Transverse colon (tissue), 4 donors: ENCODE results near the gene ASTN1. TPM values are rescaled to one million over a fixed set of nuclear protein-coding genes. Genes with fewer than 3 reads are reported as not detected.

Source experiments
- DNase-seq: peaks from one replicate; pipeline ENCODE4 v3.0.0-alpha.2; 2019
- H3K27ac ChIP-seq, 4 donors: fragments of 200-600 bp; sonication (generic); 2 replicates each; pipeline ENCODE4 v1.5.1; 2016 to 2018; ENCODE audit warnings: inconsistent platforms in 4 of 4
- H3K27me3 ChIP-seq: fragments of 200-600 bp; sonication (generic); 2 replicates; pipeline ENCODE4 v1.5.1; 2017; ENCODE audit warnings: inconsistent platforms
- H3K36me3 ChIP-seq, 4 donors: fragments of 200-600 bp; sonication (generic); 2 replicates each; pipeline ENCODE4 v1.5.1; 2017 to 2019; ENCODE audit warnings: inconsistent platforms in 4 of 4
- H3K4me1 ChIP-seq, 4 donors: fragments of 200-600 bp; sonication (generic); 2 replicates each; pipeline ENCODE4 v1.5.1; 2017 to 2020; ENCODE audit warnings: inconsistent platforms in 4 of 4
- H3K4me3 ChIP-seq, 4 donors: fragments of 200-600 bp; sonication (generic); 1 replicate in 1 of 4; 2 replicates in 3 of 4; pipeline versions ENCODE4 v1.5.1 to v1.6.1; 2017 to 2019; ENCODE audit warnings: inconsistent platforms in 4 of 4
- H3K9me3 ChIP-seq, 2 donors: fragments of 200-600 bp; sonication (generic); 2 replicates each; pipeline ENCODE4 v1.5.1; 2017 to 2019; ENCODE audit warnings: inconsistent platforms in 2 of 2
- CTCF ChIP-seq, 5 experiments: fragments of 200-600 bp in 3 of 5; fragments of 450-650 bp in 2 of 5; sonication (generic) in 3 of 5; IDR thresholded peaks; 1 replicate in 2 of 5; 2 replicates in 3 of 5; pipeline ENCODE4 v1.5.1; 2016 to 2017; ENCODE audit warnings: antibody characterized with exemption in 5 of 5, inconsistent platforms in 3 of 5, mild to moderate bottlenecking in 2 of 5, moderate library complexity in 1 of 5
- EP300 ChIP-seq: sonication (generic); formaldehyde crosslinking; IDR thresholded peaks from one replicate; pipeline ENCODE4 v1.6.1; 2017; ENCODE audit warnings: antibody characterized with exemption, low read depth
- POLR2A ChIP-seq: fragments of 450-650 bp; IDR thresholded peaks from one replicate; pipeline ENCODE4 v1.6.1; 2016; ENCODE audit warnings: antibody characterized with exemption, mild to moderate bottlenecking, moderate library complexity
- POLR2AphosphoS5 ChIP-seq, 3 donors: sonication (generic); formaldehyde crosslinking; IDR thresholded peaks; one replicate each; pipeline ENCODE4 v1.6.1; 2016; ENCODE audit warnings: antibody characterized with exemption in 3 of 3
- WGBS, 2 donors: methylation state at CpG; one replicate each; pipeline ENCODE4 v1.1.5; 2018; ENCODE audit warnings: low coverage in 1 of 2; 5-methylcytosine and 5-hydroxymethylcytosine counted together
- in situ Hi-C, 4 donors: fragments of 200-750 bp; cut with MboI; loops; one replicate each; pipeline versions ENCODE4 v1.15.0 to v1.15.1; 2017; ENCODE audit warnings: low sequenced_read_pairs in 3 of 4, low pct_ligation_motif_present in 1 of 4, low pct_unique_long_range_greater_than_20kb in 1 of 4
- intact Hi-C: fragments of 100-400 bp; cut with DNase I; formaldehyde crosslinking; loops from one replicate; pipeline ENCODE4 v1.15.1; 2023; ENCODE audit warnings: low total_unique reads
- total RNA-seq, 4 donors: library from RNA; depleted of rRNA; stranded (reverse); fragments of >200 nt; gene quantifications; one replicate each; pipeline ENCODE4 v1.1.0, GENCODE V29; 2016

The ASTN1 gene
- total RNA-seq, 4 donors from 2014 or later = 0.27 to 3.0 (median 0.74) TPM

GRCh38 chr1:177181631-177182291 lies 17.2 kb upstream of the ASTN1 start:
- intact Hi-C loops (loop anchor here (1.0 kb wide), 1 partner anchor 30 kb away; no protein-coding TSS in a partner anchor), in situ Hi-C loops (no loop called here)
- DNase-seq = peak; percentile 37
- H3K27ac ChIP-seq = no peak overlapping the region
- 5% methylated on average over 32 of the region's 32 CpGs; no CpG with 5 or more reads in 1 of the 2 donors for WGBS, 2 donors
- no peak for TF ChIP-seq POLR2A
- TF ChIP-seq CTCF (IDR thresholded peaks at IDR 0.05) = peak; percentile 55 to 75 (median 67)
- TF ChIP-seq POLR2AphosphoS5 (IDR thresholded peaks at IDR 0.05) = no peak
- peak overlapping the region in 1 of 4 donors; percentile 3 for H3K4me3 ChIP-seq
- H3K9me3 ChIP-seq = no peaks in the 10 kb centered on the region
- peaks cover 29% of the 10 kb centered on the region for H3K27me3 ChIP-seq
- no peaks in the 10 kb centered on the region for H3K36me3 ChIP-seq
- H3K4me1 ChIP-seq = peaks cover 0 to 7% (median 2%) of the 10 kb centered on the region in 4 donors

- DNase-seq = no peak
- Histone ChIP-seq H3K9me3 (no peaks in the 10 kb centered on the region), H3K4me3 (no peak overlapping the region), H3K36me3 (no peaks in the 10 kb centered on the region), H3K27me3 (peaks cover 29% of the 10 kb centered on the region), H3K27ac (no peak overlapping the region), H3K4me1 (peaks cover 0 to 7% (median 2%) of the 10 kb centered on the region in 4 donors)
- TF ChIP-seq EP300 = no peak
- in situ Hi-C loops = no loop called here
- intact Hi-C loops = no loop called here
- 18 to 46% methylated on average over 4 to 13 of the region's 13 CpGs for WGBS, 2 donors
These were observed 16.7 kb upstream of the ASTN1 start for GRCh38 chr1:177181280-177181630.

- in situ Hi-C loops = loop anchor here in 1 of 4 donors (10.0 kb wide), 1 partner anchor 280 kb away; no protein-coding TSS in a partner anchor
- peaks cover 0 to 11% (median 5%) of the 10 kb centered on the region in 4 donors for H3K4me1 ChIP-seq
- 83 to 86% methylated on average over 1 to 6 of the region's 6 CpGs for WGBS, 2 donors
These were observed 10.6 kb upstream of the ASTN1 start for GRCh38 chr1:177174921-177175634.

GRCh38 chr1:177173976-177174375 lies 9.5 kb upstream of the ASTN1 start:
- intact Hi-C loops = no loop called here

More at GRCh38 chr1:177174921-177175634, 10.6 kb upstream of the ASTN1 start:
- Histone ChIP-seq H3K27me3 (peaks cover 35% of the 10 kb centered on the region), H3K27ac (no peak overlapping the region), H3K4me3 (no peak overlapping the region), H3K36me3 (no peaks in the 10 kb centered on the region), H3K9me3 (no peaks in the 10 kb centered on the region)
- no peak for DNase-seq
- intact Hi-C loops = no loop called here
- TF ChIP-seq POLR2A (no peak), POLR2AphosphoS5 (IDR thresholded peaks at IDR 0.05) (no peak), EP300 (no peak), CTCF (IDR thresholded peaks at IDR 0.05) (no peak)

More at GRCh38 chr1:177173976-177174375, 9.5 kb upstream of the ASTN1 start:
- Histone ChIP-seq H3K4me3 (no peak overlapping the region), H3K4me1 (peaks cover 0 to 11% (median 5%) of the 10 kb centered on the region in 4 donors), H3K27me3 (peaks cover 41% of the 10 kb centered on the region), H3K27ac (no peak overlapping the region), H3K9me3 (no peaks in the 10 kb centered on the region), H3K36me3 (no peaks in the 10 kb centered on the region)
- in situ Hi-C loops = loop anchor here in 1 of 4 donors (10.0 kb wide), 1 partner anchor 279 kb away; no protein-coding TSS in a partner anchor
- 40 to 64% methylated on average over 1 to 2 of the region's 2 CpGs for WGBS, 2 donors
- TF ChIP-seq EP300 (no peak), POLR2A (no peak), POLR2AphosphoS5 (IDR thresholded peaks at IDR 0.05) (no peak), CTCF (IDR thresholded peaks at IDR 0.05) (no peak)
- no peak for DNase-seq
